Stimulated activated CD4-positive, alpha-beta T cell treated with anti-CD3 and anti-CD28 coated beads, Interleukin-2, amount 100 ng/mL, for 24 hours (primary cell): Measurements from ENCODE around the gene SNRPE.

Experiments
- DNase-seq, 2 donors: peaks; one replicate each; pipeline ENCODE4 v3.0.0-alpha.2; 2020

SNRPE gene

GRCh38 chr1:203888807-203889251, 27.4 kb downstream of the SNRPE start:
- no peak for DNase-seq

GRCh38 chr1:203891950-203892349, 30.6 kb downstream of the SNRPE start:
- DNase-seq: no peak

- no peak for DNase-seq
These were observed 37.3 kb downstream of the SNRPE start for GRCh38 chr1:203898458-203899352.

- no peak for DNase-seq
These were observed 37.9 kb downstream of the SNRPE start for GRCh38 chr1:203899353-203899716.

- DNase-seq: no peak
These were observed 38.7 kb downstream of the SNRPE start for GRCh38 chr1:203899869-203900714.

- no peak for DNase-seq
These were observed 40.2 kb downstream of the SNRPE start for GRCh38 chr1:203901581-203901980.

- DNase-seq: no peak
These were observed 43.9 kb downstream of the SNRPE start for GRCh38 chr1:203905275-203905674.

- no peak for DNase-seq
These were observed 45.5 kb downstream of the SNRPE start for GRCh38 chr1:203906932-203907331.

GRCh38 chr1:203907901-203908300, 46.5 kb downstream of the SNRPE start:
- no peak for DNase-seq

GRCh38 chr1:203911806-203912205, 50.4 kb downstream of the SNRPE start:
- no peak for DNase-seq

- DNase-seq: no peak
These were observed 51.7 kb downstream of the SNRPE start for GRCh38 chr1:203913073-203913521.

GRCh38 chr1:203914292-203914691, 52.9 kb downstream of the SNRPE start:
- DNase-seq: no peak

- no peak for DNase-seq
These were observed 54.4 kb downstream of the SNRPE start for GRCh38 chr1:203915811-203916210.

GRCh38 chr1:203916756-203917155, 55.4 kb downstream of the SNRPE start:
- DNase-seq: no peak
